NT2/D1 (cell line): ENCODE data around the gene OPA3.

Experiments used
- DNase-seq: peaks from one replicate; pipeline ENCODE4 v3.0.0-alpha.2; 2011; ENCODE audit warnings: low read depth, low spot score
- H3K27me3 ChIP-seq: 2 replicates; pipeline ENCODE4 v1.6.0; 2011; ENCODE audit warnings: mild to moderate bottlenecking; ENCODE audit not compliant: insufficient read length, insufficient read depth
- H3K36me3 ChIP-seq: 2 replicates; pipeline ENCODE4 v1.6.1; 2011; ENCODE audit warnings: mild to moderate bottlenecking, low read length, mixed read lengths; ENCODE audit not compliant: insufficient read depth, insufficient read length
- H3K4me1 ChIP-seq: 2 replicates; pipeline ENCODE4 v1.5.1; 2011; ENCODE audit not compliant: insufficient read depth, insufficient read length
- H3K4me3 ChIP-seq: 2 replicates; pipeline ENCODE4 v1.5.1; 2011; ENCODE audit warnings: low read depth; ENCODE audit not compliant: insufficient read length
- H3K9ac ChIP-seq: 2 replicates; pipeline ENCODE4 v1.6.0; 2011; ENCODE audit warnings: low read depth; ENCODE audit not compliant: insufficient read length
- H3K9me3 ChIP-seq: 2 replicates; pipeline ENCODE4 v1.5.1; 2011; ENCODE audit warnings: mild to moderate bottlenecking, low read length; ENCODE audit not compliant: insufficient read depth
- SUZ12 ChIP-seq: IDR thresholded peaks from 2 replicates; pipeline ENCODE4 v1.6.1; 2011; ENCODE audit not compliant: insufficient read length, insufficient read depth; ENCODE audit errors: extremely low read depth
- YY1 ChIP-seq: IDR thresholded peaks from 2 replicates; pipeline ENCODE4 v1.6.1; 2011; ENCODE audit not compliant: insufficient read length, insufficient read depth
- ZNF274 ChIP-seq: IDR thresholded peaks from 2 replicates; pipeline ENCODE4 v1.6.1; 2011; ENCODE audit warnings: mild to moderate bottlenecking, low read depth, low read length

Gene OPA3

DNA sequence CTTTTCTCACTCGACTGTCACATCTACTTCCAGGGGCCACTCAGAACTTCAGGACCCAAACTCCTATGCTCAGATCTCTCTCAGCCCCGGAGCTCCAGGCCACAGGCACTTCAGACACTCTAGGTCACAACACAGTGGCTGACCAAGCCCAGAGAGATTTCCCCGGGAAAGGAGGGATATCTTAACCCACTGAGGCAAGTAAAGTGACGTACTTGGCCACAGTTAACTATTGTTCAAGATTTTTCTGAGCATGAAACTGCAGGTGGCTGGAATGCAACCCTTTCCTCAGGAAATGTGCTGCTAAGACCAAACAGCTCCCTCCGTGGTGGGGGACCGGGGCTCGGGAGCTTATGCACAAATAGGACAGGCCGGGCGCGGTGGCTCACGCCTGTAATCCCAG is 23.9 kb downstream of the OPA3 start:
- TF ChIP-seq SUZ12 (no peak), YY1 (no peak), ZNF274 (no peak)
- Histone ChIP-seq H3K9me3 (no peaks in the 10 kb centered on the region), H3K4me3 (no peak overlapping the region), H3K36me3 (no peaks in the 10 kb centered on the region), H3K9ac (no peak overlapping the region), H3K4me1 (peaks cover 3% of the 10 kb centered on the region), H3K27me3 (no peaks in the 10 kb centered on the region)
- no peak for DNase-seq

DNA sequence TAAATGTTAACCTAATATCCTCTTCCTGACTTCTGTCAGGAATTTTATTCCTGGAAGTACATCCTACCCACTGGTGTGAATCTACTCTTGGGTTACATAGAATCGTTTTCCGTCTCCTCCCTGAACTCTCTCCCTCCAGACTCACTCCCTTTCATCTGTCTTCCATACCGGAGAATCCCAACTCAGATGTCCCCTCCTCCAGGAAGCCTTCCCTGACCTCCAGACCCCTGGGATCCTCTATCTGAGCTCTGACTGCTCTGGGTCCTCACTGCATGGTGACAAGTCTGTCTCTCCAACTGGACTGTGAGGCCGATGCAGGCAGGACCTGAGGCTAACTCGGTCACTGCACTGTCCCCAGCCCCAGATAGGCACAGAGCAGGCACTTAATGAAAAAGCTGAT is 24.6 kb downstream of the OPA3 start:
- Histone ChIP-seq H3K9me3 (no peaks in the 10 kb centered on the region), H3K4me3 (no peak overlapping the region), H3K4me1 (peaks cover 3% of the 10 kb centered on the region), H3K9ac (peak overlapping the region; percentile 36), H3K36me3 (no peaks in the 10 kb centered on the region), H3K27me3 (no peaks in the 10 kb centered on the region)
- TF ChIP-seq ZNF274 (no peak), YY1 (no peak), SUZ12 (no peak)
- no peak for DNase-seq

DNA sequence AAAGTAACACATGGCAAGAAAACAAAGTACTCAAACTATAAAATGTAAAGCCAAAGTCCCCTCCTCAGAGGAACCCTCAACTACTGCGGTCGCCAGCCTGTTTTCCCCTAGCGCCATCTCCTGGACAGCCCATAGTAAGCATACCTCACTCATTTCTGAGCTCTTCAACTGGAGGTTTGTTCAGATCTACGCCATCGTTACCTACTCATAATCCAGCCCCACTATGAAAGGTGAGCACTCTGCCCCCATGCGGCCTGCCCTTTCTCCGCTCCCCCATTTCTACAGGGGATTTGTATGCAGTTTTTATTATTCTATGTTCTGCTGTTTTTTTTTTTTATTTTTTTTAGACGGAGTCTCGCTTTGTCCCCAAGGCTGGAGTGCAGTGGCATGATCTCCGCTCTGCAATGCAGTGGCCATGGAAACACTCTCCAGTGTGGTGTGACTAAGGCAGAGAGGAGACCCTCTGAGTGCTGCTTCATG is 26.2 kb downstream of the OPA3 start:
- Histone ChIP-seq H3K36me3 (peaks cover 2% of the 10 kb centered on the region), H3K4me1 (no peaks in the 10 kb centered on the region), H3K4me3 (no peak overlapping the region), H3K9ac (no peak overlapping the region), H3K9me3 (no peaks in the 10 kb centered on the region), H3K27me3 (no peaks in the 10 kb centered on the region)
- DNase-seq: peak; percentile 27
- TF ChIP-seq SUZ12 (no peak), YY1 (no peak)

DNA sequence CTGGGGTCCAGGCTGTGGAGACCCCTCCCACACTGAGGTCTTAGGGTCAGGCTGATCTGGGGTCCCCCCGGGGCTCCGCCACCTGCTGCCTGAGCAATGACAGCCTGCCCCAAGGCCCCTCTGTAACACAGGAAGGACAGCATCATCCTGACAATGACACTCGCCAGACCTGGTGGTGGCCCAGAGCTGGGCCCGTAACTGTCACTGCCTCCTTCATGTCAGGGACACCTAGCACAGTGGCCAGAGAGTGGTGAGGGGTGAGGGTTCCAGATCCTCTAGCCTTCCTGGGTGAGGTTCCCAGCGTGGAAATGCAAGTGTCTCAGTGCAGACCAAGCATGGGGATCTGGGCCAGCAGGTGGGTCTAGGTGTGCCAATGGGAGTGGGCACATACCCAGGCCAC is 27.8 kb downstream of the OPA3 start:
- Histone ChIP-seq H3K9me3 (no peaks in the 10 kb centered on the region), H3K4me1 (no peaks in the 10 kb centered on the region), H3K36me3 (peaks cover 8% of the 10 kb centered on the region), H3K9ac (no peak overlapping the region), H3K4me3 (no peak overlapping the region), H3K27me3 (no peaks in the 10 kb centered on the region)
- no peak for TF ChIP-seq YY1
- no peak for TF ChIP-seq ZNF274
- no peak for TF ChIP-seq SUZ12
- DNase-seq: no peak

DNA sequence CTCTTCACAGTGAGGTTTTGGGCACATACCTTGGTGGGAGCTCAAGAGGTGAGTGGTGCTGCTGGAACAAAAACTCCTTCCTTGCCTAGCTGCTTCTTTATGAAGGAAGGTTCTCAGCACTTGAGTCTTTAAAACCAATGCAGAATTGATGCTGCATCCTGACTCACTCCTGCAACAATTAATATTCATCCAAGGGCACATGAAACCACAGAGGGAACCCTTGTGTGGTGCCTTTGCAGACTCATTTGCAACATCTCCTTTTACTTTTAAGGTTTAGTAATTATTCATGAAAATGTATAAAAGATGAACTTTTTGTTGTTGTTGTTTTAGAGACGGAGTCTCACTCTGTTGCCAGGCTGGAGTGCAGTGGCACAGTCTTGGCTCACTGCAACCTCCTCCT is 30.1 kb downstream of the OPA3 start:
- no peak overlapping the region for H3K4me3 ChIP-seq
- TF ChIP-seq YY1 (no peak), SUZ12 (no peak), ZNF274 (no peak)

DNA sequence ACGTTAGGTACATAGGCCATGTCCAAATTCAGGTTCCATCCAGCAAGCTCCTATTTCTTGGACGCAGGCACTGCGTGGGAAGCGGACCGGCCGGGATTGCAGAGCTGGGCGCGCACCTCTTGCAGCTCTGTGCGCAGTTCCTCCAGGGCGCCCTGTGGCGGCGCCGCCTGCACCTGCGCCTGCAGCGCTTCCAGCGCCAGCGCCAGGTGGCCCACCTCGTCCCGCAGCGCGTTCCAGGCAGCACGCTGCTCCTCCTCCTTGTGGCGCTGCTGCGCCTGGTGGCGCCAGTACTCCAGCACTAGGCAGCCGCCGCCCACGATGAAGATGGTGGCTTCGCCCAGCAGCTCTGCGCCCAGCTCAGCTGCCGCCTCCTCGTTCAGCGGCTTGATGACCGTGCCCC is 31.1 kb downstream of the OPA3 start:
- no peaks in the 10 kb centered on the region for H3K27me3 ChIP-seq
- no peak for DNase-seq
- no peak overlapping the region for H3K9ac ChIP-seq
- peaks cover 1% of the 10 kb centered on the region; the same call in 1 of the 2 replicates for H3K9me3 ChIP-seq
- no peak for TF ChIP-seq SUZ12
- peaks cover 8% of the 10 kb centered on the region for H3K36me3 ChIP-seq
- H3K4me1 ChIP-seq: no peaks in the 10 kb centered on the region
- no peak overlapping the region for H3K4me3 ChIP-seq

More for the DNA sequence above, 30.1 kb downstream of the OPA3 start:
- Histone ChIP-seq H3K36me3 (peaks cover 8% of the 10 kb centered on the region), H3K9ac (no peak overlapping the region), H3K4me1 (no peaks in the 10 kb centered on the region), H3K9me3 (no peaks in the 10 kb centered on the region), H3K27me3 (no peaks in the 10 kb centered on the region)
- DNase-seq: no peak

DNA sequence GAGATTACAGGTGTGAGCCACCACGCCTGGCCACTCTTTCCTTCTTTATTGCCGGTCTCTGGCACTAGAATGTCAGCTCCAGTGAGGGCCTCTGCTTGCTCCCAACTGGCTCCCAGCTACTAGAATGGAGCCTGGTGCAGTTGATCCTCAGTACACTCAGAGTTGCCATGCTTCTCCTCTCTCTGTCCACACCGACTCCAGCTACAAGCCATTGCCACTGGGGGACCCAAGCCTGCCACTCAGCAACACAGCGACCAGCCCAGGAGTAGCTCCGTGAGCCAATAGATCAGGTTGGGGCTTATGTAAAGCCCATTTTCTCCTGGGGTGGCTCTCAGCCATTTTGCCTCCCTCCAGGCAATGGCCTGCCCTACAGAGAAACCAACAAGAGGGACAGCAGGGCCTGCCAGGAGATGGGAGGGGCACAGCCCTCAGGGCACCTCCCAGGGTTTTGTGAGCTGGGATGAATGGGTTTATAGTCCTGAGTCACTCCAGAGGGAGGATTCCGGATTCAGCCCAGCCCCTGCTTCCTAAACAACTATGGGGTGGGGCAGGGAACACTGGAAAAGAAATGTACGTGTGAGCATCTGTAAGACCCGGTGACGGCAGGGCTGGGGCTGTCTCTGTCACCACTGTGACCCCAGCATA is 36.5 kb downstream of the OPA3 start:
- no peaks in the 10 kb centered on the region for H3K27me3 ChIP-seq
- peaks cover 2% of the 10 kb centered on the region for H3K36me3 ChIP-seq
- TF ChIP-seq SUZ12: no peak
- TF ChIP-seq ZNF274: no peak
- peak; percentile 28 for TF ChIP-seq YY1
- peaks cover 7% of the 10 kb centered on the region; the same call in 1 of the 2 replicates for H3K9me3 ChIP-seq
- no peak overlapping the region for H3K9ac ChIP-seq
- H3K4me1 ChIP-seq: peaks cover 2% of the 10 kb centered on the region
- DNase-seq: no peak
- no peak overlapping the region for H3K4me3 ChIP-seq
